HEK293 (cell line): ENCODE data around the gene NUP88.
A peak's percentile ranks its signal among the peaks of the same experiment; 100 is the strongest.

ENCODE experiments used
- PRDM1 ChIP-seq: fragments of 450-650 bp; formaldehyde crosslinking; IDR thresholded peaks from 2 replicates; pipeline ENCODE4; 2016; ENCODE audit warnings: missing biosample characterization, missing genetic modification characterization
- SALL2 ChIP-seq: fragments of 450-650 bp; formaldehyde crosslinking; IDR thresholded peaks from 2 replicates; pipeline ENCODE4 v1.5.0; 2017; ENCODE audit warnings: missing biosample characterization, mild to moderate bottlenecking, missing genetic modification characterization, borderline replicate concordance
- TCF7L2 ChIP-seq: IDR thresholded peaks from 2 replicates; pipeline ENCODE4 v1.6.1; 2011; ENCODE audit warnings: low read depth, mild to moderate bottlenecking, inconsistent platforms, low read length, moderate library complexity, borderline replicate concordance
- ZBTB7A ChIP-seq: fragments of 450-650 bp; formaldehyde crosslinking; IDR thresholded peaks from 2 replicates; pipeline ENCODE4 v1.5.1; 2016; ENCODE audit warnings: low read depth, missing biosample characterization, missing genetic modification characterization
- ZNF132 ChIP-seq: fragments of 450-650 bp; formaldehyde crosslinking; IDR thresholded peaks from 2 replicates; pipeline ENCODE4 v1.5.1; 2017; ENCODE audit warnings: missing biosample characterization, missing genetic modification characterization, borderline replicate concordance
- ZNF416 ChIP-seq: fragments of 450-650 bp; formaldehyde crosslinking; IDR thresholded peaks from 2 replicates; pipeline ENCODE4 v1.5.1; 2016; ENCODE audit warnings: missing biosample characterization, missing genetic modification characterization
- ZNF501 ChIP-seq: fragments of 450-650 bp; formaldehyde crosslinking; IDR thresholded peaks from 2 replicates; pipeline ENCODE4 v1.5.1; 2016; ENCODE audit warnings: missing biosample characterization, missing genetic modification characterization
- TF ChIP-seq, protein P1 (sequence below): fragments of 450-650 bp; formaldehyde crosslinking; IDR thresholded peaks from 2 replicates; pipeline ENCODE4 v1.5.1; 2016; ENCODE audit warnings: missing biosample characterization, missing genetic modification characterization
- TF ChIP-seq, protein P2 (sequence below): fragments of 450-650 bp; formaldehyde crosslinking; IDR thresholded peaks from 2 replicates; pipeline ENCODE4 v1.5.1; 2016; ENCODE audit warnings: missing biosample characterization, missing genetic modification characterization
- TF ChIP-seq, protein P3 (sequence below): fragments of 450-650 bp; formaldehyde crosslinking; IDR thresholded peaks from 2 replicates; pipeline ENCODE4 v1.5.1; 2016; ENCODE audit warnings: missing biosample characterization, missing genetic modification characterization

DNA sequence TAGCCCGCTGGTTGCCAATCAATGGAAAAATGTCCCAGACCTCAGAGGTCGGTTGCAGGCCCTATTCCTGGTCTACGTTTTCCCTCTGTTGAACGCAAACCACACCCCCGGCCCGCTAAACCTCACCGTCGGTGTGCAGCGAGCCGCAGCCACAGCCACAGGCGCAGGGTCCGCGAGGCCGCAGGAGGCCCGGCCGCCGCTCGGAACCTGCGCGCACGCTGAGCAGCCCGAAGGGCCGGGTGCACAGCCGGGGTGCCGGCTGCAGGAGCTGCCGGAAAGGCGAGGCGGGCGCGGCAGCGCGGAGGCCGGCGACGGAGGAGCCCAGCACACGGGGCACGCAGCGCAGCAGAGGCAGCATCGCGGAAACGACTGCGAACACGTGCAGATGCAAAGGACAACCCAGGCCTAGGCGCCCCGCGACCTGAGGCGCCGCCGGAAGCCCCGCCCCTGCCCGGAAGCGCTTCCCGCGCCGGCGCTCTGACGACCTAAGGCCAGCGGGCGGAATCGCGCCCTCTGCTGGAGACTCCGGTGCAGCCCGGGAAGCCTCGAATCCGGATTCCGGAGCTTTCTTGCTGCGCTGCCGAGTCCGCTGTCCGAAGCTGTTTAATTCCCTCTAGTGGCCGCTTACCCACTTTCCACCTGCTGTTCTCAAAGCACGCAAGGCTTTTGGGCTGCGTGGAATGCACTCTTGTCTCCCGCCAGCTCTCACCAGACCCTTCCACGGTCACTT, 19.4 kb upstream of the NUP88 start, which contains the start of gene C1QBP:
- TF ChIP-seq, protein P1, sequence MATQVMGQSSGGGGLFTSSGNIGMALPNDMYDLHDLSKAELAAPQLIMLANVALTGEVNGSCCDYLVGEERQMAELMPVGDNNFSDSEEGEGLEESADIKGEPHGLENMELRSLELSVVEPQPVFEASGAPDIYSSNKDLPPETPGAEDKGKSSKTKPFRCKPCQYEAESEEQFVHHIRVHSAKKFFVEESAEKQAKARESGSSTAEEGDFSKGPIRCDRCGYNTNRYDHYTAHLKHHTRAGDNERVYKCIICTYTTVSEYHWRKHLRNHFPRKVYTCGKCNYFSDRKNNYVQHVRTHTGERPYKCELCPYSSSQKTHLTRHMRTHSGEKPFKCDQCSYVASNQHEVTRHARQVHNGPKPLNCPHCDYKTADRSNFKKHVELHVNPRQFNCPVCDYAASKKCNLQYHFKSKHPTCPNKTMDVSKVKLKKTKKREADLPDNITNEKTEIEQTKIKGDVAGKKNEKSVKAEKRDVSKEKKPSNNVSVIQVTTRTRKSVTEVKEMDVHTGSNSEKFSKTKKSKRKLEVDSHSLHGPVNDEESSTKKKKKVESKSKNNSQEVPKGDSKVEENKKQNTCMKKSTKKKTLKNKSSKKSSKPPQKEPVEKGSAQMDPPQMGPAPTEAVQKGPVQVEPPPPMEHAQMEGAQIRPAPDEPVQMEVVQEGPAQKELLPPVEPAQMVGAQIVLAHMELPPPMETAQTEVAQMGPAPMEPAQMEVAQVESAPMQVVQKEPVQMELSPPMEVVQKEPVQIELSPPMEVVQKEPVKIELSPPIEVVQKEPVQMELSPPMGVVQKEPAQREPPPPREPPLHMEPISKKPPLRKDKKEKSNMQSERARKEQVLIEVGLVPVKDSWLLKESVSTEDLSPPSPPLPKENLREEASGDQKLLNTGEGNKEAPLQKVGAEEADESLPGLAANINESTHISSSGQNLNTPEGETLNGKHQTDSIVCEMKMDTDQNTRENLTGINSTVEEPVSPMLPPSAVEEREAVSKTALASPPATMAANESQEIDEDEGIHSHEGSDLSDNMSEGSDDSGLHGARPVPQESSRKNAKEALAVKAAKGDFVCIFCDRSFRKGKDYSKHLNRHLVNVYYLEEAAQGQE, result peak; percentile 59
- no peak for TF ChIP-seq ZNF416 (tag by site-specific recombination)
- TF ChIP-seq ZNF132 (tag by site-specific recombination), result no peak
- TF ChIP-seq, protein P2, sequence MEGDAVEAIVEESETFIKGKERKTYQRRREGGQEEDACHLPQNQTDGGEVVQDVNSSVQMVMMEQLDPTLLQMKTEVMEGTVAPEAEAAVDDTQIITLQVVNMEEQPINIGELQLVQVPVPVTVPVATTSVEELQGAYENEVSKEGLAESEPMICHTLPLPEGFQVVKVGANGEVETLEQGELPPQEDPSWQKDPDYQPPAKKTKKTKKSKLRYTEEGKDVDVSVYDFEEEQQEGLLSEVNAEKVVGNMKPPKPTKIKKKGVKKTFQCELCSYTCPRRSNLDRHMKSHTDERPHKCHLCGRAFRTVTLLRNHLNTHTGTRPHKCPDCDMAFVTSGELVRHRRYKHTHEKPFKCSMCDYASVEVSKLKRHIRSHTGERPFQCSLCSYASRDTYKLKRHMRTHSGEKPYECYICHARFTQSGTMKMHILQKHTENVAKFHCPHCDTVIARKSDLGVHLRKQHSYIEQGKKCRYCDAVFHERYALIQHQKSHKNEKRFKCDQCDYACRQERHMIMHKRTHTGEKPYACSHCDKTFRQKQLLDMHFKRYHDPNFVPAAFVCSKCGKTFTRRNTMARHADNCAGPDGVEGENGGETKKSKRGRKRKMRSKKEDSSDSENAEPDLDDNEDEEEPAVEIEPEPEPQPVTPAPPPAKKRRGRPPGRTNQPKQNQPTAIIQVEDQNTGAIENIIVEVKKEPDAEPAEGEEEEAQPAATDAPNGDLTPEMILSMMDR (tag by site-specific recombination), result peak; percentile 98
- TF ChIP-seq TCF7L2, result no peak
- TF ChIP-seq, protein P3, sequence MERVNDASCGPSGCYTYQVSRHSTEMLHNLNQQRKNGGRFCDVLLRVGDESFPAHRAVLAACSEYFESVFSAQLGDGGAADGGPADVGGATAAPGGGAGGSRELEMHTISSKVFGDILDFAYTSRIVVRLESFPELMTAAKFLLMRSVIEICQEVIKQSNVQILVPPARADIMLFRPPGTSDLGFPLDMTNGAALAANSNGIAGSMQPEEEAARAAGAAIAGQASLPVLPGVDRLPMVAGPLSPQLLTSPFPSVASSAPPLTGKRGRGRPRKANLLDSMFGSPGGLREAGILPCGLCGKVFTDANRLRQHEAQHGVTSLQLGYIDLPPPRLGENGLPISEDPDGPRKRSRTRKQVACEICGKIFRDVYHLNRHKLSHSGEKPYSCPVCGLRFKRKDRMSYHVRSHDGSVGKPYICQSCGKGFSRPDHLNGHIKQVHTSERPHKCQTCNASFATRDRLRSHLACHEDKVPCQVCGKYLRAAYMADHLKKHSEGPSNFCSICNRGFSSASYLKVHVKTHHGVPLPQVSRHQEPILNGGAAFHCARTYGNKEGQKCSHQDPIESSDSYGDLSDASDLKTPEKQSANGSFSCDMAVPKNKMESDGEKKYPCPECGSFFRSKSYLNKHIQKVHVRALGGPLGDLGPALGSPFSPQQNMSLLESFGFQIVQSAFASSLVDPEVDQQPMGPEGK (tag by site-specific recombination), result no peak
- TF ChIP-seq SALL2 (tag by site-specific recombination), result no peak
- TF ChIP-seq PRDM1, result 0 out of 2 replicates have a peak, but pooled peaks have one; percentile 40
- TF ChIP-seq ZBTB7A, result no peak
- TF ChIP-seq ZNF501 (tag by site-specific recombination), result 0 out of 2 replicates have a peak, but pooled peaks have one; percentile 45
